ENCODE data around the gene RCOR1.
"Not testable (repeated sequence)": the region's sequence is repeated elsewhere in the genome, so short reads cannot be mapped to it uniquely, and the experiment has no call there.

Gene RCOR1

DNA sequence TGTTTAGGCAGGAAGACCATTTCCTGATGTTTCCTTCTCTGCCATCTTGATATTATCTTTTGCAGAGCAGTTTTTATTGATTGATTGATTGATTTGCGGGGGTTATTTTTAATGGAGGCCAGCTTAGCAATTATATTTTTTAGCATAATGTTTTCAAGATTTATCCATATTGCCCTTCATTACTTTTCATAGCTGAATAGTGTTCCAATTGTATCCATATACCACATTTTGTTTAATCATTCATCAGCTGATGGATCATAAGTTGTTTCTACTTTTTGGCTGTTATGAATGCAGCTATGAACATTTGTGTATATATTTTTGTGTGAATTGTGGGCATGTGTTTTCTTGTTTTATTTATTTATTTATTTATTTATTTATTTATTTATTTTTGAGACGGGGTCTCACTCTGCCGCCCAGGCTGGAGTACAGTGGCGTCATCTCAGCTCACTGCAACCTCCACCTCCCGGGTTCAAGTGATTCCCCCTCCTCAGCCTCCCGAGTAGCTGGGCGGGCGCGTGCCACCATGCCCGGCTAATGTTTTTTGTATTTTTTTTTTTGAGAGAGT is 20.9 kb upstream of the RCOR1 start:
- no peak for DNase-seq

GRCh38 chr14:102573161-102573560 is 19.3 kb upstream of the RCOR1 start:
- DNase-seq: not testable (repeated sequence)

- DNase-seq: no peak
Measured at GRCh38 chr14:102573591-102574046, 18.8 kb upstream of the RCOR1 start.

GRCh38 chr14:102574281-102575159 is 17.9 kb upstream of the RCOR1 start:
- no peak for DNase-seq

GRCh38 chr14:102575160-102575845 is 17.1 kb upstream of the RCOR1 start:
- DNase-seq: no peak

DNA sequence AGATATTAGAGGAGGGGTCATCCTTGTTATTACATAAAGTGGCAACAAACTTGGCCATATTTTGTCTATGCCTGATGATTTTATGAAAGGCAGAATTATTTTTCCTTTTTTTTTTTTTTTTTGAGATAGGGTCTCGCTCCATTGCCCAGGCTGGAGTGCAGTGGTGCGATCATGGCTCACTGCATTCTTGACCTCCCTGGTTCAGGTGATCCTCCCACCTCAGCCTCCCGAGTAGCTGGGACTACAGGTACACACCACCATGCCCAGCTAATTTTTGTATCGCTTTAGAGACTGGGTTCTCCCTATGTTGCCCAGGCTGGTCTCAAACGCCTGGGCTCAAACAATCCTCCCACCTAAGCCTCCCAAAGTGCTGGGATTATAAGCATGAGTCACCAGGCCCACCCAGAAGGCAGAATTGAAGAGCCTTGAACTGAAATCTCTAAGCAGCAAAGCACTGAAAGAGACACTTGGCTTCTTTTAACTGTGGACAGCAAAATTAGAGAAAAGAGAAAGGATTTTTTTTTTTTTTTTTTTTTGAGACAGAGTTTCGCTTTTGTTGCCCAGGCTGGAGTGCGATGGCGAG is 16.5 kb upstream of the RCOR1 start:
- DNase-seq: not testable (repeated sequence)

GRCh38 chr14:102578821-102579220 is 13.6 kb upstream of the RCOR1 start:
- no peak for DNase-seq

GRCh38 chr14:102579696-102580549 is 12.5 kb upstream of the RCOR1 start:
- peak; percentile 26 for DNase-seq

DNA sequence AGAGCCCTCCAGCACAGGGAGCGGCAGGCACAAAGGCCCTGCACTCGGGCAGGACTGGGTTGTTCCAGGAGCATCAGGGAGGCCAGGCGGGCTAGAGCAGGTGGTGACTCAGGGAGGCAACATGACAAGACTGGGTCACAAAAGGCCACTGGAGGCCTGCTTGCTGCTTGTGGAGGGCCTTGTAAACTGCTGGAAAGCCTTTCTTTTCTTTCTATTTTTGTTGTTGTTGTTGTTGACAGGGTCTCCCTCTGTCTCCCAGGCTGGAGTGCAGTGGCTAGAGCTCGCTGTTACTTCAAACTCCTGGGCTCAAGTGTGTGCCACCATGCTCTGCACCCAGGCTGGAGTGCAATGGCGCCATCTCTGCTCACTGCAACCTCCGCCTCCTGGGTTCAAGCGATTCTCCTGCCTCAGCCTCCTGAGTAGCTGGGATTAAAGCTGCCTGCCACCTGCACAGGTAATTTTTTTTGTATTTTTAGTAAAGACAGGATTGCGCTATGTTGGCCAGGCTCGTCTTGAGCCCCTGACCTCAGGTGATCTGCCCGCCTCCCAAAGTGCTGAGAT is 11.8 kb upstream of the RCOR1 start:
- DNase-seq: no peak

DNA sequence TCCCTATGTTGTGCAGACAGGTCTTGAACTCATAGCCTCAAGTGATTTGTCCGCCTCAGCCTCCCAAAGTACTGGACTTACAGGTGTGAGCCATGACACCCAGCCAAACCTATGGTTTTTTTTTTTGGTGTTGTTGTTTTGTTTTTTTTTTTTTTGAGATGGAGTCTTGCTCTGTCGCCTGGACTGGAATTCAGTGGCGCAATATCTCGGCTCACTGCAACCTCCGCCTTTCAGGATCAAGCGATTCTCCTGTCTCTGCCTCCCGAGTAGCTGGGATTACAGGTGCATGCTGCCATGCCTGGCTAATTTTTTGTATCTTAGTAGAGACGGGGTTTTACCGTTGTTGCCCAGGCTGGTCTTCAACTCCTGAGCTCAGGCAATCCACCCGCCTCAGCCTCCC is 11.3 kb upstream of the RCOR1 start:
- DNase-seq: no peak

DNA sequence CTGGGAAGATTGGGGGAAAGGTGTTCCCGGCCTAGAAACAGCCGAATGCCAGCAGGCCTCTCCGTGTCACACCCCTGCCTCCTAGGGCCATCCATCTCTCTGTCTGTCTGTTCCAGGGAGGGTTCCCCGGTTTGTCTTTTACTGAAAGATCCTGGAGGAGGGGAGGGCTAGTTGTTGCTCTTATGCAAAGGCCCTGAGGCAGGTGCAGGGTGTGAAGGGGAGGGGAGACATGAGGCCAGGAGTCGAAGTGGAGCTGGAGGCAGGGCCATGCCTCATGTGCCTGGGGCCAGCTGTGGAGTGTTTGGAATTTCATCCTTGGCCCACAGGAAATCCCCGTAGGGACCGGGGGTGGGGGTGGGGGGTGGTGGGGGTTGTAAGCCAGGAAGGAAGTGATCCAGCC is 8.7 kb upstream of the RCOR1 start:
- no peak for DNase-seq

DNA sequence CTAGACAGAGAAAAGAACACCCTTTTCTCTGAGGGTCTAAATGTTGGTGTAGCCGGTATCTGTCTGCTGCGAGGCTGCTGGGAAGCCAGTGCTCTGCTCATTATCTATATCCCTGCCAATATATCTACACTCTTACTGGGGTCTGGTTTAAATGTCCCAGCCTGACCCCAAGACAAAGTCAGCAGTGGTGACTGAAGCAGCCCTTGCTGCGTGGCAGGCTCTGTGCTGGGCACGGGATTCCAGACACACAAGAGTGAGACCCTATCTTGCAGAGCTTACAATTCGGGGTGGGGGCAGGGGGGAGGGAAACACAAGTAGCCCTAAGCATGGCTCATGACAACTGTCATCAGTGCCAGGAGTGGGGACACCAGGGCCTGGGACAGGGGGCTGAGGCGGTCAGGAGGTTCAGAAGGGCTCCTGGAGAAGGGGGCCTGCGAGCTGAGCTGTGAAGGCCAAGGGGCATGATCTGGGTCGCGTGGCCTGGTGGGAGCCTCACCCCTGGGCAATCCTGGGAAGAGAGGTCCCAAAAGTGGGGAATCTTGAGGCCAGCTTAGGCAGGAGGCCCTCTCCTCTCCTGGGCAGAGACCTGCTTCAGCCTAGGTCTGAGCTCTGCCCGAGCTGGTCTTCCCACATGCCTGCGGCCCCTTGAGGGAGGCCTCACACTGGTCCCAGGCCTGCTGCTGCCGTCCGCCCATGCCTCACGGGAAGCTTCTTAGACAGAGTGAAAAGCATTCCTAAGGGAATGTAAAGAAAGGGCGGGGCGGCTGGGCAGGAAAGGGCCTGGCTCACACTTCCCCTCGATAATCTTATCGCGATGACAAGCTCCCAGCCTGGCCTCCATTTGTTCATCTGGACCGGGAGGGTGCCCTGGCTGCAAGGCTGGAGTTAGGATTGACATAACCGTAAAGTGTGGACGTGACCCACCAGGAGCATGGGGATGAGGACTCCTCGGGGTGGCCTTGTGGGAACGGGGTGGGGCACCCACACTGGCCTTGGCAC is 7.3 kb upstream of the RCOR1 start:
- no peak for DNase-seq

DNA sequence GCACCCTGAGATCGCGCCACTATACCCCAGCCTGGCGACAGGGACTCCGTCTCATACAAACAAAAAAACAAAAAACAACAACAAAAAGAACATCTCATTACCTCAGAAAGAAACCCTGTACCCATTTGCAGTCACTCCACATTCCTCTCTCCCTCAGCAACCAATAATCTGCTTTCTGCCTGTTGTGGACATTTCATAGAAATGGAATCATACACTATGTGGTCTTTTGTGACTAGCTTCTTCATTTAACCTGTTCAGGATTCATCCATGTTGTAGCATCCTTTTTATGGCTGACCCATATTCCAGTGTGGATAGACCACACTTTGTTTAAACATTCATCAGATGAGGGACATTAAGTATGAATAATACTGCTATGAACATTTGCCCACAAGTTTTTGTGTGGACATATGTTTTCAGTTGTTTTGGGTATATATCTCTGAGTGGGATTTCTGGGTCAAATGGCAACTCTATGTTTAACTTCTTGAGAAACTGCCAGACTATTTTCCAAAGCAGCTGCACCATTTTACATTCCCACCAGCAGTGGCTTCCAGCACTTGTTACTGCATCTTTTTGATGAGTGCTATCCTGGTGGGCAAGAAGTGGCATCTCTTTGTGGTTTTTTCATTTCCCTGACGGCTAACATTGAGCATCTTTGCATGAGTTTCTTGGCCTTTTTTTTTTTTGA is 5.9 kb upstream of the RCOR1 start:
- DNase-seq: no peak

DNA sequence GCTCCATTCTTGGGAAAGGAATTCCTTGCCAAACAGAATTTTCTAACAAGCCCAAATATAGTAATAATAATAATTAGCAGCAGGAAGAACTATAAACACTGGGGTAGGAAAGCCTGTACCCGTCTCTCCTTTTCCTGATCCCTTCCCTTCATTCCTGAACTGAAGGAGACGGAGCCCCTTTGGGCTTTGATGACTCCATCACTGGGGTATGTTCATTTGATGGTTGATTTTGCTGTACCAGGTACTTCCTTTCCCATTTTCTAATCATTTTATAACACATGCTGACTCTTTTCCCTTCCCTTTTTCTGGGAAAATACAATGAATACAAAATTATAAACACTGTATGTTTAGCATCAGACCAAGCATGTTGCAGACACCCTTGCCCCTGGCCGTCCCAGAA is 3.6 kb upstream of the RCOR1 start:
- no peak for DNase-seq

DNA sequence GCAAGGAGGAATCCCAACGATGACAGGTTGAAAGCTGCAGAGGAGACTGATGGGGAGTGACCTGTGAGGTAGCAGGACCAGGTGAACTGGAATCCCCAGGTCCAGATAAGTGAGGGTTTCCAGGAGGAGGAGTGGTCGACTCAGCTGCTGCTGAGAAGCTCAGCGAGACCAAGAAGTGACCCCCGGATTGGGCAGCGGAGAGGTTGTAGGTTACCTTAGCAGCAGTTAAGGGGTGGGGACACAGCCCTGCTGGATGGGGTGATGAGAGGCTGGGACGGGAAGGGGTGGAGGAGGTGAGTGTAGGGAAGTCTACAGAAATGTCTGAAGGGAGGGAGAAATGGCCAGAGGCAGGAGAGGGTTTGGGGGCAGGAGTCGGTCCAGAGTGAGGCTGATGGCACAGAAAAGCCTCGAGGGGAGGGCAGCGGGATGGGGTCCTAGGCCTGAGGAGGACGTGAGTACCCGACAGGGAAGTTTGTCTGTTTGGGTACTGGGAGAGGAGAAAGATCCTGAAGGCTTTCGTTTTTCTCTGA is 2.6 kb upstream of the RCOR1 start:
- DNase-seq: no peak

DNA sequence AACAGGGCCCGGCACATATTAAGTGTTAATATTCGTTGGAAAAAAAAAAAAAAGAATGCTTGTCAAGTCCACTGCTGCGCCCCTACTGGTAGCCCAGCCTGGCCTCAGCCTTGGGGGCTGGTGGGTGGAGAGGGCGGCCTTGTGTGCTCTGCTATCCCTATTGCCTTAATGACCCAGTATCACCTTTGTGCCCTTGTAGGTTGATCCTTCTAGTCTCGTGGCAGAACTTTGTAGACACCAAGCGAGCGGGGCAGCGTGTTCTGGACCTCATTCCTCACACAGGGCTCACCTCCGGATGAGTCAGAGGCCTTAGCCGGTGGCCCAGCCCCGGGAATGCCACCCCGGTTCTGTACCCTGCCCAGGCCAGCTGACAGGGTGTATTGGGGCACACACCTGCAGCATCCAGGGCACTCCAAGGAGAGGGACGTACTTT is 1.8 kb upstream of the RCOR1 start:
- no peak for DNase-seq

GRCh38 chr14:102591372-102591943 is 991 bp upstream of the RCOR1 start:
- peak; percentile 36 for DNase-seq

DNA sequence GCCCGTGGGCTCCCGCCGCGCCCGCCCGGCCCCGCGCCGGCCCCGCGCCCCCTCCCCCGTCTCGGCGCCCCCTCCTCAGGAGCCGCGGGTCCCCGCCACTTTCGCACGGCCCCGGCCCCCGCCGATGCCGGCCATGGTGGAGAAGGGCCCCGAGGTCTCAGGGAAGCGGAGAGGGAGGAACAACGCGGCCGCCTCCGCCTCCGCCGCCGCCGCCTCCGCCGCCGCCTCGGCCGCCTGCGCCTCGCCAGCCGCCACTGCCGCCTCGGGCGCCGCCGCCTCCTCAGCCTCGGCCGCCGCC is 263 bp downstream of the RCOR1 start:
- DNase-seq: no peak

- no peak for DNase-seq
Measured at GRCh38 chr14:102593061-102593824, 794 bp downstream of the RCOR1 start.

Measured in NCI-H1694 (cell line).